Measurements from ENCODE around the gene OST4.
"Not testable (repeated sequence)": the region's sequence is repeated elsewhere in the genome, so short reads cannot be mapped to it uniquely, and the experiment has no call there.

The OST4 gene

DNA sequence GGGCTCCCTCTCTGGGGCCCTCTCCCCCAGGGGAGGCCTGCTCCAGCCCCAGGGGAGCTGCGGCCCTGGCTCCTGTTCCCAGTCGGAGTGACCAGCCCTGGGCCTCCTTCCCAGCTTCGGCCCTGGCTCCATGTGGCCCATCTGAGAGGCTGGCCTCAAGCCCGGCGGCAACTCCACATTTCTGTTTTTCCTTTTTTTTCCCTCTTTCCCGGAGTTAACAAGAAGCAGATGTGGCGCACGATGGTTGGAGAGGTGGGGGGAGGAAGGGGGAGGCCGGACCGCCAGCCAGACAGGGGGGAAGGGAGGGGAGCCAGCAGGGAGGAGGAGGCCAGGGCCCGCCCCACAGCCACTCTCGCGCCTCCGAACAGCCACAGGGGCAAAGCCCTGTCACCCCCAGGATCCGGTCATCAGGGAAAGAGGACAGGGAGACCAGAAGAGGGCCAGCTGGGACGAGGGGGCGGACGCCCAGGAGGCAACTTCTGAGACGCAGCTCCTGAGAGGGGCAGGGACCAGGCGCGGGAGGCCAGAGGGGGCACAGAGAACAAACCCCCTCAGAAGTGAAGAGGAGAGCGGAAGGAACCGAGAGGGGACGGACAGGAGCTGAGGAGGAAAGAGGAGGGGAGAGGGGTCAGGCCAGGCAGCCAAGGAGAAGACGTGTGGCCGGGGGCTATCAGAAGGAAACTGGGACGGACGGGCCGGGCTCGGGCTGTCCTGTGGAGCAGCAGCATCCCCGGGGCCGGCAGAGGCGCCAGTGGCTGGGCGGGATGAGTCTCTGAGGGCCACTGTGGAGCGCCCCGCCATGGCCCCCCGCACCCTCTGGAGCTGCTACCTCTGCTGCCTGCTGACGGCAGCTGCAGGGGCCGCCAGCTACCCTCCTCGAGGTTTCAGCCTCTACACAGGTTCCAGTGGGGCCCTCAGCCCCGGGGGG lies 7.1 kb upstream of the OST4 start, which contains the start of gene EMILIN1:
TSS of gene EMILIN1 (plus strand) at position 349 of the 928 bp plus-strand sequence. CDS start at position 800, 451 bp downstream.
- TF ChIP-seq, protein P1, sequence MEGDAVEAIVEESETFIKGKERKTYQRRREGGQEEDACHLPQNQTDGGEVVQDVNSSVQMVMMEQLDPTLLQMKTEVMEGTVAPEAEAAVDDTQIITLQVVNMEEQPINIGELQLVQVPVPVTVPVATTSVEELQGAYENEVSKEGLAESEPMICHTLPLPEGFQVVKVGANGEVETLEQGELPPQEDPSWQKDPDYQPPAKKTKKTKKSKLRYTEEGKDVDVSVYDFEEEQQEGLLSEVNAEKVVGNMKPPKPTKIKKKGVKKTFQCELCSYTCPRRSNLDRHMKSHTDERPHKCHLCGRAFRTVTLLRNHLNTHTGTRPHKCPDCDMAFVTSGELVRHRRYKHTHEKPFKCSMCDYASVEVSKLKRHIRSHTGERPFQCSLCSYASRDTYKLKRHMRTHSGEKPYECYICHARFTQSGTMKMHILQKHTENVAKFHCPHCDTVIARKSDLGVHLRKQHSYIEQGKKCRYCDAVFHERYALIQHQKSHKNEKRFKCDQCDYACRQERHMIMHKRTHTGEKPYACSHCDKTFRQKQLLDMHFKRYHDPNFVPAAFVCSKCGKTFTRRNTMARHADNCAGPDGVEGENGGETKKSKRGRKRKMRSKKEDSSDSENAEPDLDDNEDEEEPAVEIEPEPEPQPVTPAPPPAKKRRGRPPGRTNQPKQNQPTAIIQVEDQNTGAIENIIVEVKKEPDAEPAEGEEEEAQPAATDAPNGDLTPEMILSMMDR (IDR thresholded peaks at IDR 0.05; ENCODE audit: low read depth, low read length), result no peak
- peak; percentile 96 for DNase-seq (ENCODE audit: low read depth, low spot score)
- H3K4me3 ChIP-seq (ENCODE audit: low read depth, low read length), result peak within 1 kb of the TSS; percentile 62
- in situ Hi-C loops (cut with HindIII; ENCODE audit: low sequenced_read_pairs), result no loop called here

DNA sequence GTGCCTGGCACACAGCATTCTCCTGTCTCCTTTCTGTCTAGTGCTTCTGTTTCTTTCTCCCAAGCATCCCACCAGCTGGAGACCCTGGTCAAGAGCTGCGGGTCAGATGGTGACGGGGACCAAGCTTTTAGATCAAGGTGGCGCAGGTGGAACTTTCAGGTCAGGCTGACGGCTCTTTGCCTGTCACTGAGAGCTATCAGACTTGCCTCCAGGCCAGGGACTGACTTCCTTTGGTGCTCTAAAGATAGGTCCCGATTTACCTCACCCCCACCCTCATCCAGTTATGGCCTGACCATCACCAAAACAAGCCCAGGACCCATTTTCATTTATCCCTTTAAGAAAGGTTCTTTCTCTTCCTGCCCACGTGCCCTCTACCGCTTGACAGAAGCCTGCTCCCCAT lies 5.8 kb upstream of the OST4 start:
- TF ChIP-seq, protein P1 (IDR thresholded peaks at IDR 0.05; ENCODE audit: low read depth, low read length), result no peak
- no peak for DNase-seq (ENCODE audit: low read depth, low spot score)
- no peak overlapping the region for H3K4me3 ChIP-seq (ENCODE audit: low read depth, low read length)
- in situ Hi-C loops (cut with HindIII; ENCODE audit: low sequenced_read_pairs), result no loop called here

DNA sequence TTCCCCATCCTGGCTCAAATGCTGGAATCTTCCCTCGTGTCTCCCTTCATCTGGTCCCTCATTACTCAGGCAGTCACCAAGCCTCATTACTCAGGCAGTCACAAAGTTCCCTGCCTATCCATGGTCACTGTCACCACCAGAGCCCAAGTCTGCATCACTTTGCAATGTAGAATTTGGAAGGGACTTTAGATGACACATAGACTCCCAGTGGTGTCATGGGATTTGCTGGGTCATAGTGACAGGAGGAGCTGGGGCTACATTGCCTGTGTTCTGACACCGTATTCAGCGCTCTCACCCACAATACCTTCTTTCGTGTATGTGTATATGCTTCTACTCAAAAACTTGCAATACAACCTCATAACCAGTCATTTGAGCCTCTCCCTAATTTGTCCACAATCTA lies 4.9 kb upstream of the OST4 start:
- in situ Hi-C loops (cut with HindIII; ENCODE audit: low sequenced_read_pairs), result no loop called here
- DNase-seq (ENCODE audit: low read depth, low spot score), result no peak
- no peak overlapping the region for H3K4me3 ChIP-seq (ENCODE audit: low read depth, low read length)
- TF ChIP-seq, protein P1 (IDR thresholded peaks at IDR 0.05; ENCODE audit: low read depth, low read length), result no peak

DNA sequence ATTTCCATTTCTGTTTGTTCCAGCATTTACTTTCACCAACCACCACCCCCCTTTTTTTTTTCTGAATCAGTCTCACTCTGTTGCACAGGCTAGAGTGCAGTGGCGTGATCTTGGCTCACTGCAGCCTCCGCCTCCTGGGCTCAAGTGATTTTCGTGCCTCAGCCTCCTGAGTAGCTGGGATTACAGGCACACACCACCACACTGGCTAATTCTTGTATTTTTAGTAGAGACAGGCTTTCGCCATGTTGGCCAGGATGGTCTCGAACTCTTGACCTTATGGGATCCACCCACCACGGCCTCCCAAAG lies 4.1 kb upstream of the OST4 start:
- in situ Hi-C loops (cut with HindIII; ENCODE audit: low sequenced_read_pairs); DNase-seq (ENCODE audit: low read depth, low spot score); H3K4me3 ChIP-seq (ENCODE audit: low read depth, low read length): not testable (repeated sequence)

DNA sequence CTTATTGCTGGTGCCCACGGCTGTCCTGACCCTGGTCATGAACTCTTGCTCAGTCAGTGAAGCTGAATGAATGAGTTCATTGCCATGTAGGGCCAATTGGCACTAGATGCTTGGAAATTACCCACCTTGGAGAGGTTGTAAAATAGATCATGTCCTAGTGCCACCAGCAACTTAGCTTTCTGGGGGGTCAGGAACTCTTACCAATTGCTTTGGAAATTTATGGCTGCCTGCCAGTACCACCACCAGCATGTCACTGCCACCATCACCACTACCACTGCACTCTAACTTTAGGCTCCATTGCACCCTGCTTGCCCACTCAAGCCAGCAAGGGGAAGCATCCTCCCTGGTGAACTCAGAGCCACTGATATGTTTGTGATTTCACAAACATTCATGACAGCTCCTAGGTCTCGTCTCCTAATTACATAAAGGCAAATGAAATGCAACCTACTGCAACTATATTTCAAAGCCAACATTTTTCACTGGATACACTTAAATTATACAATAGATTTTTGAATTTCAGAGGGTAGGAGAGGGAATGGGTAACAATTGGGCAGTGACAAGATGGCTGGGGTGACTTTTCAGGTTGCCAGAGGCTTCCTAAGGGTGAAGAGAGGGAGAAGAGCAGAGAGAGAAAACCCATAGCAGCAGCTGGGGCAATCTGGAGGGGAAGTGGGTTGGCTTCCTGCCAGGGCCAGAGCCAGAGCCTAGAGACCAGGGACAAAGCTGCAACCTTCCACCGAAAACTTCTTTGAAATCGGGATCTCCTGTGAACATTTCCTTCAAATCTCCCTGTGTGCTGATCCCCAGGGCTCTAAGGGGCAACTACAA lies 3.5 kb upstream of the OST4 start:
- in situ Hi-C loops (cut with HindIII; ENCODE audit: low sequenced_read_pairs), result no loop called here
- no peak for DNase-seq (ENCODE audit: low read depth, low spot score)
- TF ChIP-seq, protein P1 (IDR thresholded peaks at IDR 0.05; ENCODE audit: low read depth, low read length), result no peak
- no peak overlapping the region for H3K4me3 ChIP-seq (ENCODE audit: low read depth, low read length)

DNA sequence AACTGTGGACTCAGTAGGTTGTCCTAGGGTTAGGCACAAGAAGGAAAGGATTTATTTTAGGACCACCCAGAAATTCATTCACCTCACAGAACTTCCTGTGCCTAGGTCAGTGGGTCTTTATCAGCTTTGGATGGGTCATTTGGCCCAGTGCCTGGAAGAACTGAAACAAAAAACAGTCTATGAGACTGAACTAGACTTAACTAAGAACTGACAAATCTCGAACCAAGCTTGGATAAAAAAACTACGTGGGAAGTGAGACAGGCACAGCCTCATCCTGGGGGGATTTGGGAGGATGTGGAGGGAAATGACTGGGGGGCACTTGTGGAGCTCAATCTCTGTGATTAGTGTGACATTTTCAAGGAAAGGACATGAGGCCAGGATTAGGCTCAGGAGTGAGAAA lies 2.3 kb upstream of the OST4 start:
- in situ Hi-C loops (cut with HindIII; ENCODE audit: low sequenced_read_pairs), result no loop called here
- TF ChIP-seq, protein P1 (IDR thresholded peaks at IDR 0.05; ENCODE audit: low read depth, low read length), result no peak

DNA sequence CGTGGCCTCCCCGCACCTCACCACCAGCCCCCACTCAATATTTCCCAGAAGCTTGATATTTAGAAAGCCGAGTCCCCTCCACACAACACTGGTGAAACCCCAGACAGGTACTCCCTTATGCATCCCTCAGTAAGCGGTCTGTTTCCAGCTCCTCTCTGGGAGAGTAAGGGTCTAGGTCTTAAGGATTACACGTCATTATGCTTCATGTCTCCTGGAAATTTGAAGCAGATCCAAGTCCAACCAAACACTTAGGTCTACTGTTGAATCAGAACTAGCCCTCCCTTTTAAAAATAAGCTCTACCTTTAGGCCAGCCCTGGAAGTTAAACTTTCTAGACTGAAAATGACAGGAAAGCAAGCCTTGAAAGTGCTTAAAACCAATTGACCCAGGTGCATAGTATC lies 1.5 kb upstream of the OST4 start:
- TF ChIP-seq, protein P1 (IDR thresholded peaks at IDR 0.05; ENCODE audit: low read depth, low read length), result no peak
- peak; percentile 79 for DNase-seq (ENCODE audit: low read depth, low spot score)
- in situ Hi-C loops (cut with HindIII; ENCODE audit: low sequenced_read_pairs), result no loop called here
- no peak overlapping the region for H3K4me3 ChIP-seq (ENCODE audit: low read depth, low read length)

More for the DNA sequence above, 2.3 kb upstream of the OST4 start:
- no peak overlapping the region for H3K4me3 ChIP-seq (ENCODE audit: low read depth, low read length)
- no peak for DNase-seq (ENCODE audit: low read depth, low spot score)
